Erythroblast (primary cell): ENCODE results near the gene KIF26B.

Experiments used
- GATA1 ChIP-seq: IDR thresholded peaks from 2 replicates; pipeline ENCODE4 v1.6.1; 2011; ENCODE audit warnings: low read depth, mild to moderate bottlenecking, control low read depth, low read length, moderate library complexity
- POLR2A ChIP-seq: IDR thresholded peaks from 2 replicates; pipeline ENCODE4 v1.6.1; 2011; ENCODE audit warnings: mild to moderate bottlenecking, low read length

- TF ChIP-seq POLR2A (no peak), GATA1 (no peak)
These were observed 93.0 kb downstream of the KIF26B start for GRCh38 chr1:245247801-245248200.
